GM12873 (cell line): ENCODE results near the gene DRC3.

Source experiments
- CTCF ChIP-seq: IDR thresholded peaks from 2 replicates; pipeline ENCODE4 v1.5.1; 2012; ENCODE audit warnings: low read depth, mild to moderate bottlenecking, moderate library complexity, low read length, control low read depth; ENCODE audit not compliant: insufficient read depth; ENCODE audit errors: missing control alignments

The DRC3 gene

DNA sequence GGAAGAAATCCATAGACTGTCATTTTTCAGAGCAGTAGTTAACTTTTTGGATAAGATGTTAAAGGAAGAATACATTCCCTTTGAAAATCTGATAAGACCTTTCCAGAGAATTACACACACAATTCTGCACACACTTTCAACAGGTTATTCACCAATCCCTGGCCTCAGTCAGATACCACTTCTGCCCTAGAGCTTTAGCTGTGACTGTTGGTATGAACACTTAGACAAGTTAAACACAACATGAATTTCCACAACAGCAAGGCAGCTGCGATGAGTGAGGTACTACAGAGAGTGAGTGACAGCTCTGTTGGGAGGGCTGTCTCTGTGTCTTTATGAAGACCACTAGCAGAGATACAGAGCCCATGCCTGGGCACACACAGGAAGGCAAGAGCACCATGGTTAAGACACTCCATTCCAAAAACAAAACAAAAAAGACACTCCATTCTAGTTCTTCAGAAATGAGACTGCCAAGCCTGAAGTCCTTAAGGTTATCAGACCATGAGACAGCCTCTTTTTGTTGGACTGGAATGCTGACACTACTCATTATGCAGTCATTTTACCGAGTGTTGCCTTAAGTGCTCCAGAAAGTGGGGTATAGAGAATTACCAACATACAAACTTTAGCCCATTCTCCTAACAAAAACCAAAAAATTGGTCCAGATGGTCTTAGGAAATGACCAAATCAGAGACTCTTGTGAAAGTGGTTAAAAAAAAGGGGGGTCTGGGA is 42.8 kb upstream of the DRC3 start:
- TF ChIP-seq CTCF: no peak

GRCh38 chr17:17930674-17931073 is 42.0 kb upstream of the DRC3 start:
- no peak for TF ChIP-seq CTCF

- no peak for TF ChIP-seq CTCF
Observed at GRCh38 chr17:17931159-17931558, 41.5 kb upstream of the DRC3 start.

GRCh38 chr17:17933775-17934174 is 38.9 kb upstream of the DRC3 start:
- no peak for TF ChIP-seq CTCF

- no peak for TF ChIP-seq CTCF
Observed at GRCh38 chr17:17934214-17934613, 38.4 kb upstream of the DRC3 start.

DNA sequence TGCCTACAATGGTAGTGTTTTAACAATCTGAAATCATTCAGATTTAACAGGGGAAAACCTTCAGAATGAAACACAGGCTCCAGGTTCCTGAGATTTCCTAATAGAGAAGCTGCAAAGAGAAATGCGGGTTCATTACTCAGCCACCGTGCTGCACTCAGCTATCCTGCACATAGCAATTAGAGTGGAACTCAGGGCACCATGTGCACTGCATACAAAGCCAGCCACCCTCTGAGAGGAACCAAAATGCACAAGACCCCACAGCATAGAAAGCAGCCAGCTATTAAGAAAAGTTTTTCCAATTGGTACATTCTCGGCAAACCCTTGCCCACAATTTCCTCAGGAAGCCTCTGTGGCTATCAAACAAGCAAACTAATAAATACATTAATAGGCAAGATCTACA is 37.9 kb upstream of the DRC3 start:
- TF ChIP-seq CTCF: no peak

DNA sequence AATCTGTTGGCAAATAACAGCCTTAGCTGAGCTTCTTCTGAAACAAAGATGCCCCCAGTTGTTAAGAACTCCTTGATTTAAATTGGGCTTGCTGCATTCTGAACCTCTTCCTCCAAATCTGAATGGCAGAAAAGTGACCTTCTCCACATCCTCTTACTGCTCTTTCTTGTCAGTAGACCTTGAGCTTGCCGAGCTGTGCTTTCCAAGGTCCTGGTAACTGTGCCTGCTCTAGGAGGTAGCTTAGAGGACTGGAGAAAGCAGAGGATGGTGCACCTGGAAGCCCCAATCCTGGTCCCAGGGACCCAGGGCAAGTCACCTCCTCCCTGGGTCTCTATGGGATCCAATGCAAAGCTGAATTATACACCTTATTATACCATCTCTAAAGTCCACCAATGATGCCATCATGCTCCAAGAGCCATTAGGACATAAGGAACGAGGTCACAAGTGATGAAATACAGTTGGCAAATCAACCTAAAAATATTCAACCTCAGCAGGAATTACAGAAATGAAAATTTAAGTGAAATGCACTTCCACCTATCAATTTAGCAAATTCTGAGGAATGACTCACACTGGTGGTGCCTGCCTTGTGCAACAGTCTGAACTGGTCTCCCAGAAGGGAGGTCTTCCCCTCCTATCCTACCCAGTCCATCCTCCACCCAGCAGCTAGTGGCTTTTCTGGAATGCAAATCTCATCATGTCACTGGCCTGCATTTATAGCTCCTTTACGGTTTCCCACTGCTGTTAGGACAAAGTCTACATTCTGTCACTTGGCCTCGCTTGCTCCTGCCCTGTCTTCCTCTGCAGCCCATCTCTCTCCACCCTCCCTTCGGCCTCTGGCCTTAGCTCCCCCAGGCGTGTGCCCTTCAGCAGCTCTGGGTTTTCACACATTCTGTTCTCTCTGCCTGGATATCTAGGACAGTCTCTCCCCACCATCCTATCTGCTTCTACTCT is 37.1 kb upstream of the DRC3 start:
- no peak for TF ChIP-seq CTCF
